Neural progenitor cell (in vitro differentiated cells): ENCODE measurements around the gene CEACAM7.

Source experiments
- CTCF ChIP-seq: fragments of 200-600 bp; sonication (generic); IDR thresholded peaks from 2 replicates; pipeline ENCODE4 v1.5.1; 2017; ENCODE audit warnings: antibody characterized with exemption, mild to moderate bottlenecking
- EZH2phosphoT487 ChIP-seq: fragments of 200-600 bp; sonication (generic); IDR thresholded peaks from 2 replicates; pipeline ENCODE4 v1.6.1; 2017; ENCODE audit warnings: antibody characterized with exemption

GRCh38 chr19:41624515-41624914 lies 63.6 kb downstream of the CEACAM7 start:
- TF ChIP-seq EZH2phosphoT487 (no peak), CTCF (no peak)
